Heart left ventricle (tissue), 13 donors: ENCODE data around the gene ADARB1.

ENCODE experiments used
- POLR2A ChIP-seq, 2 donors: fragments of 450-650 bp; IDR thresholded peaks; one replicate each; pipeline ENCODE4 v1.6.1; 2017; ENCODE audit warnings: antibody characterized with exemption in 2 of 2, mild to moderate bottlenecking in 2 of 2, moderate library complexity in 2 of 2
- TF ChIP-seq, protein P1 (sequence below), 12 donors: fragments of 200-600 bp; sonication (generic) in 4 of 12; IDR thresholded peaks; one replicate each; pipeline versions ENCODE4 v1.5.0 to v1.8.0; 2018 to 2022; ENCODE audit warnings: antibody characterized with exemption in 12 of 12, mild to moderate bottlenecking in 5 of 12
- donor health status: ischemic (EF 13 %, LVEDD 7.1; RV severe dilation, severe dysfunction).
- donor health status: DM: no; HTN: yes; CAD: no.
- donor health status: DM: no; HTN: no; CAD: no.
- donor health status: ischemic (EF 25% LVEDD 6.9; RV normal size, moderate dysfunction).
- donor health status: ischemic (EF 25% LVEDD 5.7; RV mildly dilated, moderate dysfunction).
- donor health status: ischemic (EF 35%, LVEDD 5.7; RV mildly dilated, moderate dysfunction).
- donor health status: nonischemic (EF 11% LVEDD 7.7; RV severe dilation, severe dysfunction).
- donor health status: DM: yes; HTN: yes; CAD: no.
- donor health status: PGD.
- donor health status: ischemic (EF 29% LVEDD 5.4; RV normal size, mild dysfunction).
- donor health status: nonischemic (EF 23%, LVEDD 6.1; RV moderate dilation, normal function).

DNA sequence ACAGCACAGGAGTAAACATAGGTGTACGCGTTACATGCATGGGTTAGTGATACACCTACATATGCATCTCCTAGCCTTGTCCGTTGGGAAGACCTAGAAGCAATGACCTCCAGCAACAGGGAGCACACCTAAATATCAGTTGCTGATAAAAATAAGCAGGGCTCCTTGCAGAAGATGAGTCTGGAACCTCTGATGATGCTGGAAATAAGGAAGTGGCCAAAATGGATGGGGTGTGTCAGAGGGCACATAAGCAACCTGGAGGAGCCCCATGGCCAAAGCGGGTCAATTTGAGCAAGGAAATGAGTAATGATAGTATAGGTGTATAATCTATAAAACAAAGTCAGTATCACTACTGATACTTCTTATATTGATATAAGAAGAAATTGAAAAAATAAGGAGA, 13.7 kb downstream of the ADARB1 start:
- TF ChIP-seq, protein P1, sequence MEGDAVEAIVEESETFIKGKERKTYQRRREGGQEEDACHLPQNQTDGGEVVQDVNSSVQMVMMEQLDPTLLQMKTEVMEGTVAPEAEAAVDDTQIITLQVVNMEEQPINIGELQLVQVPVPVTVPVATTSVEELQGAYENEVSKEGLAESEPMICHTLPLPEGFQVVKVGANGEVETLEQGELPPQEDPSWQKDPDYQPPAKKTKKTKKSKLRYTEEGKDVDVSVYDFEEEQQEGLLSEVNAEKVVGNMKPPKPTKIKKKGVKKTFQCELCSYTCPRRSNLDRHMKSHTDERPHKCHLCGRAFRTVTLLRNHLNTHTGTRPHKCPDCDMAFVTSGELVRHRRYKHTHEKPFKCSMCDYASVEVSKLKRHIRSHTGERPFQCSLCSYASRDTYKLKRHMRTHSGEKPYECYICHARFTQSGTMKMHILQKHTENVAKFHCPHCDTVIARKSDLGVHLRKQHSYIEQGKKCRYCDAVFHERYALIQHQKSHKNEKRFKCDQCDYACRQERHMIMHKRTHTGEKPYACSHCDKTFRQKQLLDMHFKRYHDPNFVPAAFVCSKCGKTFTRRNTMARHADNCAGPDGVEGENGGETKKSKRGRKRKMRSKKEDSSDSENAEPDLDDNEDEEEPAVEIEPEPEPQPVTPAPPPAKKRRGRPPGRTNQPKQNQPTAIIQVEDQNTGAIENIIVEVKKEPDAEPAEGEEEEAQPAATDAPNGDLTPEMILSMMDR (IDR thresholded peaks at IDR 0.05), result no peak
- no peak for TF ChIP-seq POLR2A (IDR thresholded peaks at IDR 0.05)
